DMS153 (cell line): ENCODE data around the gene EDEM2.
"Not testable (repeated sequence)": the region's sequence is repeated elsewhere in the genome, so short reads cannot be mapped to it uniquely, and the experiment has no call there.

Experiments
- DNase-seq: peaks from one replicate; lab custom pipeline; 2025; lab: John Stamatoyannopoulos, UW

The EDEM2 gene

GRCh38 chr20:35087791-35088190 lies 59.3 kb downstream of the EDEM2 start:
- no peak for DNase-seq

- no peak for DNase-seq
Measured at GRCh38 chr20:35087355-35087754, 59.8 kb downstream of the EDEM2 start.

DNA sequence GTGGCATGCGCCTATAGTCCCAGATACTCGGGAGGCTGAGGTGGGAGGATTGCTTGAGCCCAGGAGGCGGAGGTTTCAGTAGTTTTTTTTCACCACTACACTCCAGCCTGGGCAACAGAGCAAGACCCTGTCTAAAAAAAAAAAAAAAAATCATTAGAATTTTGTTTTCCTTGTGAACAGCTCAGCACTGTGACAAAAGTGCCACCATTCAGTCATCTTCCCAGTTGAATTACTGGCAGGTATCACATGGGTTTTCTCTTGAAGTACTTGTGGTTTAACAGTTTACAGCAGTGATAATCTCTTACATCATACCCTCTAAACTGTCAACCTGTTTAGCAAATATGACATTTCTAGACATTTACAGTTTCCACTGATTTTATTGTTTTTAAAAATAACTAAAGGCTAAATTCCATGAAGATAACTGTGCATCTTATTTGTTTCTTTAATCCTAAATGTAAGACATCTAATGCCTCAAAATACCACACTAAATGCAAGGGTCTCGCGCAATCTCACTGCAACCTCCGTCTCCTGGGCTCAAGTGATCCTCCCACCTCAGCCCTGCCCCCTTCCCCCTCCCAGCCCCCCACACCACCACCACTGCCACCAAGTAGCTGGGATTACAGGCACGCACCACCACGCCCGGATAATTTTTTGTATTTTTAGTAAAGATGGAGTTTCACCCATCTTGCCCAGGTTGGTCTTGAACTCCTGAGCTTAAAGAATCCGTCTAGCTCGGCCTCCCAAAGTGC lies 61.5 kb downstream of the EDEM2 start:
- no peak for DNase-seq

DNA sequence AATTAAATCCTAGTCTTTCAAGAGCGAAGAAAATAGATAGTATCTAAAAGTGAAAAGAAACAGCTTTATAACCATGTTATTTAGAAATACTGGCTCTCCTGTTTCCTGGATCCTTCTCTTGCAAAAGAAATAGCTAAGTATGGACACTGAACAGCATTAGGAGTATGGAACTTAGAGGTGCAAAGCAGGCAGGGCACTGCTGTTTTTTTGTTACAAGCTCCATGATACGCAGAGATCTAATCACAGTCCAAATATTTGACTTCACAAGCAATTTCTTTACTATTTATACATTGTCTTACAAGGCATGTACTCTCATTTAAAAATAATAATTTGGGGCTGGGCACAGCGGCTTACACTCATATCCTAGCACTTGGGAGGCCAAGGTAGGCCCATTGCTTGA lies 62.1 kb downstream of the EDEM2 start:
- no peak for DNase-seq

DNA sequence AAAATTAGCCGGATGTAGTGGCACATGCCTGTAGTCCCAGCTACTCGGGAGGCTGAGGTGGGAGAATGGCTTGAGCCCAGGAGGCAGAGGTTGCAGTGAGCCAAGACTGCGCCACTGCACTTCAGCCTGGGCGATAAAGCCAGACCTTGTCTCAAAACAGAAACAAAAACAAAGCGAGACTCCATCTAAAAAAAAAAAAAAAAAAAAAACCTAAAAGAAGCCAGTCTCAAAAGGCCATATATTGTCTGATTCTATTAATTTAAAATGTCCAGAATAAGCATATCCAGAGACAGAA lies 66.8 kb downstream of the EDEM2 start:
- not testable (repeated sequence) for DNase-seq

GRCh38 chr20:35079472-35080347 lies 67.4 kb downstream of the EDEM2 start:
- no peak for DNase-seq

DNA sequence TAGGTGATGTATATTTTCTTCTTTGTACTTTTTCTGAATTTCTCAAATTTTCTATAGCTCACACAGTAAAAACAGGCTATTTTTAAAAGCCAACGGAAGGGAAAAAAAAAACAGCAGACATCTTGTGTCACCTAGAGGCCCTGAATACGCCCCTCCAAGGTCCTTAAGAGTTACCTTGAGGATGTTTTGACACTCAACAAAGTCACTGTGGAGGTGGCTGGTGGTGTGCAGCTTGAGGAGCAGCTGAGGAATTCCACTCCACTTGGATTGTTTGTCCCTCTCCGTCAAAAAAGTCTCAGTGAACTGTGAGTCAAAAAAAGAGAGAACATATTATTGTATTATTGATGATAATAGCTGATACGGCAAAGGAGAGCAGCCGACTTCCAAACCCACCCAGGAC lies 69.3 kb downstream of the EDEM2 start:
- DNase-seq, result no peak

DNA sequence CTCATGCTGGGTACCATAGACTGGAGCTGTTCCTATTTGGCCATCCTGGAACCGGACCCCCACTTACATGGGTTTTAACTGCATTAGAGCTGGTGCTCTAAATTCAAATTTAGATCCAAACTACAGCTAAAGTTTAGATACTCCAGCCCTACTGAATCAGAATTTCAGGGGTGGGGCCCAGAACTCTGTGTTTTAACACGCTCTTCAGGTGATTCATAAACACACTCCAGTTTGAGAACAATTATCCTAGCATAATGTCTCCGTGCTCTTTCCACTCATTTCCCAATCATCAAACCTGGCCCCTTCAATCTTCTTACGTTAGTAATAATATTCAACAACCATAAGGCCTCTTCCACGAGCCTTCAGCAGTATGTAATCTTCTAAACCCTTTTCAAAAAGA lies 69.8 kb downstream of the EDEM2 start:
- no peak for DNase-seq

GRCh38 chr20:35071436-35072153 lies 75.5 kb downstream of the EDEM2 start:
- not testable (repeated sequence) for DNase-seq

DNA sequence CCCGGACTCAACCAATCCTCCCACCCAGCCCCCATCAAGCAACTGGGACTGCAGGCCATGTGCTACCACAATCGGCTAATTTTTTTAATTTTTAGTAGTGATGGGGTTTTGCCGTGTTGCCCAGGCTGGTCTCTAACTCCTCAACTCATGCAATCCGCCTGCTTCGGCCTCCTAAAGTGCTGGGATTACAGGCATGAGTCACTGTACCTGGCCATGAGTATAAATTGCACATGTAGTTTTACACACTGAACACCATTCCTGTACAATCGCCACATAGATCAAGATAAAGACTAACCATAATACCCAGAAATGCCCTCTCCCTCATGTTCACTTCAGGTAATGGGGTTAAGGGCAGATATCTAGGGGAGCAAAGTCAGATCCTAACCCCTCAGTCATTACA lies 80.9 kb downstream of the EDEM2 start:
- DNase-seq, result no peak
